SK-N-SH (cell line): ENCODE results near the gene CFDP1.

Experiments
- EP300 ChIP-seq, 2 experiments: IDR thresholded peaks; 2 replicates each; pipeline versions ENCODE4 v1.4.0 to v1.6.1; 2012; ENCODE audit warnings: borderline replicate concordance in 1 of 2, low read depth in 1 of 2, low read length in 1 of 2
- FOXJ3 ChIP-seq: sonication (generic); formaldehyde crosslinking; IDR thresholded peaks from 2 replicates; pipeline ENCODE4 v1.5.1; 2020; ENCODE audit warnings: mild to moderate bottlenecking, missing genetic modification reagents
- JUND ChIP-seq: IDR thresholded peaks from 2 replicates; pipeline ENCODE4 v1.4.0; 2012
- POLR2AphosphoS5 ChIP-seq: IDR thresholded peaks from 2 replicates; pipeline ENCODE4 v1.6.1; 2012; ENCODE audit warnings: low read depth, low read length
- RAD21 ChIP-seq: IDR thresholded peaks from 2 replicates; pipeline ENCODE4 v1.6.1; 2012; ENCODE audit warnings: mild to moderate bottlenecking, low read length
- SIN3A ChIP-seq: IDR thresholded peaks from 2 replicates; pipeline ENCODE4 v1.6.1; 2012; ENCODE audit warnings: low read depth, mild to moderate bottlenecking, low read length, moderate library complexity, borderline replicate concordance
- TAF1 ChIP-seq: IDR thresholded peaks from 2 replicates; pipeline ENCODE4 v1.6.1; 2012; ENCODE audit warnings: low read depth, mild to moderate bottlenecking, low read length, moderate library complexity, borderline replicate concordance
- TEAD4 ChIP-seq: IDR thresholded peaks from 2 replicates; pipeline ENCODE4 v1.4.0; 2012; ENCODE audit warnings: mild to moderate bottlenecking, borderline replicate concordance; ENCODE audit not compliant: insufficient read depth
- TF ChIP-seq, protein P1 (sequence below): fragments of 200-600 bp; sonication (generic); IDR thresholded peaks from 2 replicates; pipeline ENCODE4 v1.6.1; 2017; ENCODE audit warnings: antibody characterized with exemption, mild to moderate bottlenecking, moderate library complexity

- no peak for TF ChIP-seq POLR2AphosphoS5
- TF ChIP-seq, protein P1, sequence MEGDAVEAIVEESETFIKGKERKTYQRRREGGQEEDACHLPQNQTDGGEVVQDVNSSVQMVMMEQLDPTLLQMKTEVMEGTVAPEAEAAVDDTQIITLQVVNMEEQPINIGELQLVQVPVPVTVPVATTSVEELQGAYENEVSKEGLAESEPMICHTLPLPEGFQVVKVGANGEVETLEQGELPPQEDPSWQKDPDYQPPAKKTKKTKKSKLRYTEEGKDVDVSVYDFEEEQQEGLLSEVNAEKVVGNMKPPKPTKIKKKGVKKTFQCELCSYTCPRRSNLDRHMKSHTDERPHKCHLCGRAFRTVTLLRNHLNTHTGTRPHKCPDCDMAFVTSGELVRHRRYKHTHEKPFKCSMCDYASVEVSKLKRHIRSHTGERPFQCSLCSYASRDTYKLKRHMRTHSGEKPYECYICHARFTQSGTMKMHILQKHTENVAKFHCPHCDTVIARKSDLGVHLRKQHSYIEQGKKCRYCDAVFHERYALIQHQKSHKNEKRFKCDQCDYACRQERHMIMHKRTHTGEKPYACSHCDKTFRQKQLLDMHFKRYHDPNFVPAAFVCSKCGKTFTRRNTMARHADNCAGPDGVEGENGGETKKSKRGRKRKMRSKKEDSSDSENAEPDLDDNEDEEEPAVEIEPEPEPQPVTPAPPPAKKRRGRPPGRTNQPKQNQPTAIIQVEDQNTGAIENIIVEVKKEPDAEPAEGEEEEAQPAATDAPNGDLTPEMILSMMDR: no peak
- TF ChIP-seq EP300 (IDR thresholded peaks at IDR 0.05; ENCODE audit: borderline replicate concordance in 1 of 2, low read depth in 1 of 2, low read length in 1 of 2): no peak
- no peak for TF ChIP-seq RAD21
- no peak for TF ChIP-seq TEAD4
- no peak for TF ChIP-seq FOXJ3
- TF ChIP-seq TAF1: no peak
- no peak for TF ChIP-seq SIN3A
- TF ChIP-seq JUND: no peak
These were observed 116.2 kb downstream of the CFDP1 start for GRCh38 chr16:75317101-75317522.
